IMR-90 (cell line): ENCODE data around the gene CEP57L1. TPM values are rescaled to one million over a fixed set of nuclear protein-coding genes. Genes with fewer than 3 reads are reported as not detected.

ENCODE experiments used
- ATAC-seq: fragments of 200-7000 bp; cut with Tn5 transposase; 2 replicates; pipeline ENCODE4 v1.9.1; 2020; ENCODE audit warnings: low read depth, mild to moderate bottlenecking, moderate library complexity
- BruUV-seq: library from RNA; stranded (reverse); fragments of 400-500 nt; replicated peaks from 2 replicates; lab custom pipeline; 2021; lab: Mats Ljungman, UMichigan
- CTCF ChIA-PET: fragments of 300-600 bp; formaldehyde crosslinking; extraction: SDS; loops from one replicate; lab custom pipeline; 2021; ENCODE audit warnings: antibody characterized with exemption; lab: Yijun Ruan, JAX
- POLR2A ChIA-PET: fragments of 300-600 bp; sonication (Branson Sonifier 250); formaldehyde crosslinking; loops from one replicate; lab custom pipeline; 2022; ENCODE audit warnings: antibody characterized with exemption; ENCODE audit not compliant: unreplicated experiment; lab: Charles Lee
- DNase-seq: peaks from one replicate; pipeline ENCODE4 v3.0.0; 2013
- H2AFZ ChIP-seq: replicated peaks from 2 replicates; pipeline ENCODE3; 2013; ENCODE audit warnings: low read length, mild to moderate bottlenecking; ENCODE audit not compliant: poor library complexity
- H2AK5ac ChIP-seq: 2 replicates; pipeline ENCODE4 v1.6.1; 2013; ENCODE audit warnings: low read depth, low read length, inconsistent platforms
- H2AK9ac ChIP-seq: replicated peaks from 2 replicates; pipeline ENCODE3; 2013; ENCODE audit warnings: mild to moderate bottlenecking, low read depth, low read length, moderate library complexity; ENCODE audit not compliant: poor library complexity
- H2BK120ac ChIP-seq: 2 replicates; pipeline ENCODE4 v1.6.1; 2013; ENCODE audit warnings: low read depth, low read length, inconsistent platforms
- H2BK15ac ChIP-seq: 3 replicates; pipeline ENCODE4 v1.6.1; 2013; ENCODE audit warnings: low read depth, low read length, inconsistent platforms
- H2BK20ac ChIP-seq: 2 replicates; pipeline ENCODE4 v1.6.1; 2013; ENCODE audit warnings: low read depth, mild to moderate bottlenecking, inconsistent platforms, low read length, moderate library complexity
- H2BK5ac ChIP-seq: 2 replicates; pipeline ENCODE4 v1.6.1; 2013; ENCODE audit warnings: mild to moderate bottlenecking, low read depth, low read length, inconsistent platforms; ENCODE audit not compliant: poor library complexity, severe bottlenecking
- H3K14ac ChIP-seq: replicated peaks from 2 replicates; pipeline ENCODE4 v1.6.1; 2013; ENCODE audit warnings: low read depth, low read length, inconsistent platforms
- H3K18ac ChIP-seq: 2 replicates; pipeline ENCODE4 v1.6.1; 2013; ENCODE audit warnings: low read depth, low read length, control low read depth
- H3K23ac ChIP-seq: 2 replicates; pipeline ENCODE4 v1.6.1; 2013; ENCODE audit warnings: low read depth, low read length, inconsistent platforms
- H3K27ac ChIP-seq: 2 replicates; pipeline ENCODE4 v1.5.1; 2013; ENCODE audit warnings: mild to moderate bottlenecking, control low read depth, low read length; ENCODE audit not compliant: insufficient read depth
- H3K27me3 ChIP-seq: 2 replicates; pipeline ENCODE4 v1.6.1; 2013; ENCODE audit warnings: low read length; ENCODE audit not compliant: control insufficient read depth, insufficient read depth
- H3K36me3 ChIP-seq: 2 replicates; pipeline ENCODE4 v1.6.1; 2013; ENCODE audit warnings: low read length, mixed read lengths; ENCODE audit not compliant: control insufficient read depth, insufficient read depth
- H3K4ac ChIP-seq: 2 replicates; pipeline ENCODE4 v1.6.1; 2013; ENCODE audit warnings: low read depth, low read length, inconsistent platforms
- H3K4me1 ChIP-seq: 2 replicates; pipeline ENCODE4 v1.6.1; 2013; ENCODE audit warnings: low read length, mixed read lengths; ENCODE audit not compliant: control insufficient read depth, insufficient read depth
- H3K4me2 ChIP-seq: 2 replicates; pipeline ENCODE4 v1.6.1; 2013; ENCODE audit warnings: low read depth, mild to moderate bottlenecking, control low read depth, low read length, moderate library complexity
- H3K4me3 ChIP-seq: 2 replicates; pipeline ENCODE4 v1.5.1; 2013; ENCODE audit warnings: low read depth, mild to moderate bottlenecking, control low read depth, low read length, moderate library complexity; ENCODE audit not compliant: insufficient read depth
- H3K56ac ChIP-seq: 2 replicates; pipeline ENCODE4 v1.6.1; 2013; ENCODE audit warnings: low read length, inconsistent platforms; ENCODE audit not compliant: insufficient read depth; ENCODE audit errors: extremely low read depth
- H3K79me1 ChIP-seq, 2 experiments: 2 replicates each; pipeline ENCODE4 v1.6.1; 2013; ENCODE audit warnings: low read length in 2 of 2, inconsistent platforms in 1 of 2, low read depth in 1 of 2
- H3K9ac ChIP-seq: 2 replicates; pipeline ENCODE4 v1.6.1; 2013; ENCODE audit warnings: low read depth, low read length, control low read depth
- H3K9me1 ChIP-seq: 2 replicates; pipeline ENCODE4 v1.6.1; 2013; ENCODE audit warnings: low read length, inconsistent platforms; ENCODE audit not compliant: insufficient read depth
- H3K9me3 ChIP-seq: 2 replicates; pipeline ENCODE4 v1.6.1; 2013; ENCODE audit warnings: low read length; ENCODE audit not compliant: control insufficient read depth, insufficient read depth
- H4K20me1 ChIP-seq: 2 replicates; pipeline ENCODE4 v1.6.1; 2013; ENCODE audit warnings: low read length, inconsistent platforms; ENCODE audit not compliant: insufficient read depth
- H4K5ac ChIP-seq: 2 replicates; pipeline ENCODE4 v1.6.1; 2013; ENCODE audit warnings: mild to moderate bottlenecking, low read depth, low read length, control low read depth
- H4K8ac ChIP-seq, 2 experiments: 2 replicates each; pipeline ENCODE4 v1.6.1; 2013; ENCODE audit warnings: low read depth in 2 of 2, low read length in 2 of 2, control low read depth in 1 of 2, inconsistent platforms in 1 of 2
- H4K91ac ChIP-seq: 2 replicates; pipeline ENCODE4 v1.6.1; 2013; ENCODE audit warnings: low read depth, low read length, inconsistent platforms; ENCODE audit not compliant: insufficient read depth
- BHLHE40 ChIP-seq: fragments of 150-350 bp; IDR thresholded peaks from 2 replicates; pipeline ENCODE4 v1.6.1; 2016; ENCODE audit warnings: mild to moderate bottlenecking, low read depth, low read length
- CHD1 ChIP-seq: IDR thresholded peaks from 2 replicates; pipeline ENCODE4 v1.6.1; 2012; ENCODE audit warnings: low read depth, low read length, improper control_type of control experiment
- MAFK ChIP-seq: IDR thresholded peaks from 2 replicates; pipeline ENCODE4 v1.6.1; 2012; ENCODE audit warnings: low read depth, low read length, improper control_type of control experiment
- MAZ ChIP-seq: IDR thresholded peaks from 2 replicates; pipeline ENCODE4 v1.6.1; 2012; ENCODE audit warnings: low read depth, mild to moderate bottlenecking, low read length, improper control_type of control experiment, moderate library complexity, borderline replicate concordance
- MXI1 ChIP-seq: IDR thresholded peaks from 2 replicates; pipeline ENCODE4 v1.6.1; 2012; ENCODE audit warnings: low read depth, mild to moderate bottlenecking, low read length, moderate library complexity, borderline replicate concordance
- POLR2A ChIP-seq: IDR thresholded peaks from 2 replicates; pipeline ENCODE4 v1.6.1; 2012; ENCODE audit warnings: mild to moderate bottlenecking, low read depth, low read length
- RAD21 ChIP-seq: IDR thresholded peaks from 2 replicates; pipeline ENCODE4 v1.6.1; 2012; ENCODE audit warnings: low read length, improper control_type of control experiment
- RCOR1 ChIP-seq: IDR thresholded peaks from 2 replicates; pipeline ENCODE4 v1.6.1; 2012; ENCODE audit warnings: mild to moderate bottlenecking, low read length, improper control_type of control experiment; ENCODE audit not compliant: insufficient replicate concordance
- RFX5 ChIP-seq: IDR thresholded peaks from 2 replicates; pipeline ENCODE4 v1.8.0; 2012; ENCODE audit warnings: low read depth, mild to moderate bottlenecking, low read length, moderate library complexity
- SMC3 ChIP-seq: fragments of 150-350 bp; IDR thresholded peaks from 2 replicates; pipeline ENCODE4 v1.6.1; 2016; ENCODE audit warnings: low read depth, mild to moderate bottlenecking, antibody characterized with exemption, low read length, moderate library complexity
- WGBS, 2 experiments: methylation state at CpG; one replicate each; pipeline versions ENCODE4 v1.1.5 to v1.1.7; 2013; ENCODE audit warnings: missing lambda C conversion rate in 2 of 2; ENCODE audit not compliant: insufficient read length in 1 of 2; ENCODE audit errors: extremely low coverage in 2 of 2; 5-methylcytosine and 5-hydroxymethylcytosine counted together
- dilution Hi-C: fragments of 300-500 bp; cut with HindIII; formaldehyde crosslinking; loops from one replicate; pipeline ENCODE4 v1.14.3; 2018; ENCODE audit warnings: low sequenced_read_pairs; ENCODE audit not compliant: unreplicated experiment
- in situ Hi-C: fragments of 300-500 bp; cut with MboI; formaldehyde crosslinking; loops from 3 replicates; pipeline ENCODE4 v1.14.3; 2019; ENCODE audit warnings: low sequenced_read_pairs, inconsistent platforms, mixed read lengths
- intact Hi-C: fragments of 100-400 bp; cut with micrococcal nuclease; formaldehyde crosslinking; loops from 2 replicates; pipeline ENCODE4 v1.10.0; 2022
- polyA plus RNA-seq, 3 experiments: library from polyadenylated mRNA; depleted of rRNA; stranded (reverse); fragments of >200 nt; gene quantifications; 2 replicates each; pipeline ENCODE4 v1.2.3, GENCODE V29; 2012; ENCODE audit warnings: low replicate concordance in 1 of 3
- total RNA-seq: library from RNA; depleted of rRNA; stranded (reverse); fragments of >200 nt; gene quantifications from 2 replicates; pipeline ENCODE4 v1.2.3, GENCODE V29; 2012
- TF ChIP-seq, protein P1 (sequence below): fragments of 150-350 bp; IDR thresholded peaks from 2 replicates; pipeline ENCODE4 v1.6.1; 2017; ENCODE audit warnings: mild to moderate bottlenecking, antibody characterized with exemption, low read length, low read depth

The CEP57L1 gene
- total and polyA plus RNA-seq, 2 of the 4 experiments (the other 2 are of a cell fraction): 10.3 to 21.9 TPM

GRCh38 chr6:109167562-109167961 is 72.3 kb downstream of the CEP57L1 start:
- no peak overlapping the region for H3K9ac ChIP-seq
- ChIA-PET POLR2A (no interaction called here), CTCF (no interaction called here)
- H3K27me3 ChIP-seq: no peaks in the 10 kb centered on the region
- H2AK5ac ChIP-seq: no peak overlapping the region
- no peak overlapping the region for H3K4me2 ChIP-seq
- H3K4ac ChIP-seq: no peak overlapping the region
- no peak overlapping the region for H4K8ac ChIP-seq
- H3K23ac ChIP-seq: no peak overlapping the region
- dilution Hi-C loops: no loop called here
- 0 out of 2 replicates have a peak, but pooled peaks cover 2% of the 10 kb centered on the region for H3K4me1 ChIP-seq
- H2AFZ ChIP-seq: no peak overlapping the region
- intact Hi-C loops: no loop called here
- ATAC-seq (no peak), DNase-seq (no peak)
- H3K36me3 ChIP-seq: no peaks in the 10 kb centered on the region
- no peaks in the 10 kb centered on the region for H4K20me1 ChIP-seq
- no peak overlapping the region for H2BK120ac ChIP-seq
- no peak overlapping the region for H2BK20ac ChIP-seq
- H3K56ac ChIP-seq: no peak overlapping the region
- no peak overlapping the region for H3K14ac ChIP-seq
- no peak overlapping the region for H2BK15ac ChIP-seq
- H3K79me1 ChIP-seq: no peaks in the 10 kb centered on the region
- no TSS peak for BruUV-seq
- H3K9me3 ChIP-seq: no peaks in the 10 kb centered on the region
- WGBS, 2 experiments: no CpG with 5 or more reads among the region's 4 CpGs
- H2BK5ac ChIP-seq: no peak overlapping the region
- H4K91ac ChIP-seq: no peak overlapping the region
- no peak overlapping the region for H3K27ac ChIP-seq
- in situ Hi-C loops: no loop called here
- TF ChIP-seq MAFK (no peak), CHD1 (no peak), RFX5 (no peak), MAZ (no peak), BHLHE40 (no peak), POLR2A (no peak), SMC3 (no peak), RCOR1 (no peak), RAD21 (no peak), MXI1 (no peak)
- TF ChIP-seq, protein P1, sequence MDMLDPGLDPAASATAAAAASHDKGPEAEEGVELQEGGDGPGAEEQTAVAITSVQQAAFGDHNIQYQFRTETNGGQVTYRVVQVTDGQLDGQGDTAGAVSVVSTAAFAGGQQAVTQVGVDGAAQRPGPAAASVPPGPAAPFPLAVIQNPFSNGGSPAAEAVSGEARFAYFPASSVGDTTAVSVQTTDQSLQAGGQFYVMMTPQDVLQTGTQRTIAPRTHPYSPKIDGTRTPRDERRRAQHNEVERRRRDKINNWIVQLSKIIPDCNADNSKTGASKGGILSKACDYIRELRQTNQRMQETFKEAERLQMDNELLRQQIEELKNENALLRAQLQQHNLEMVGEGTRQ: no peak
- H4K5ac ChIP-seq: no peak overlapping the region
- no peak overlapping the region for H3K4me3 ChIP-seq
- H3K9me1 ChIP-seq: peaks cover 4% of the 10 kb centered on the region; the same call in 1 of the 2 replicates
- no peak overlapping the region for H3K18ac ChIP-seq
- no peak overlapping the region for H2AK9ac ChIP-seq
